ENCODE results near the gene PPP1R15A.
"Not testable (repeated sequence)": the region's sequence is repeated elsewhere in the genome, so short reads cannot be mapped to it uniquely, and the experiment has no call there.

The PPP1R15A gene

GRCh38 chr19:48881741-48882657 is 9.8 kb downstream of the PPP1R15A start:
- DNase-seq: peak; percentile 62

- DNase-seq: peak; percentile 44
Measured at GRCh38 chr19:48883726-48884125, 11.5 kb downstream of the PPP1R15A start.

- DNase-seq: no peak
Measured at GRCh38 chr19:48887861-48888612, 15.8 kb downstream of the PPP1R15A start.

- not testable (repeated sequence) for DNase-seq
Measured at GRCh38 chr19:48889496-48889895, 17.3 kb downstream of the PPP1R15A start.

- no peak for DNase-seq
Measured at GRCh38 chr19:48890551-48890950, 18.3 kb downstream of the PPP1R15A start.

GRCh38 chr19:48895226-48895625 is 23.0 kb downstream of the PPP1R15A start:
- no peak for DNase-seq

- peak; percentile 59 for DNase-seq
Measured at GRCh38 chr19:48896191-48896720, 24.0 kb downstream of the PPP1R15A start.

- no peak for DNase-seq
Measured at GRCh38 chr19:48897181-48897580, 25.0 kb downstream of the PPP1R15A start.

- DNase-seq: not testable (repeated sequence)
Measured at GRCh38 chr19:48899386-48899749, 27.1 kb downstream of the PPP1R15A start.

- peak; percentile 99 for DNase-seq
Measured at GRCh38 chr19:48899781-48900476, 27.7 kb downstream of the PPP1R15A start, which contains the start of gene NUCB1. TSS of gene NUCB1 (plus strand) at chr19:48900312. CDS start at chr19:48900797, 485 bp downstream.

GRCh38 chr19:48900477-48901406 is 28.5 kb downstream of the PPP1R15A start:
- DNase-seq: peak; percentile 55

GRCh38 chr19:48902291-48902690 is 30.1 kb downstream of the PPP1R15A start:
- not testable (repeated sequence) for DNase-seq

- DNase-seq: not testable (repeated sequence)
Measured at GRCh38 chr19:48903788-48904187, 31.6 kb downstream of the PPP1R15A start.

- no peak for DNase-seq
Measured at GRCh38 chr19:48905664-48906063, 33.4 kb downstream of the PPP1R15A start.

- no peak for DNase-seq
Measured at GRCh38 chr19:48906324-48906723, 34.1 kb downstream of the PPP1R15A start.

- no peak for DNase-seq
Measured at GRCh38 chr19:48907671-48908070, 35.5 kb downstream of the PPP1R15A start.

- DNase-seq: not testable (repeated sequence)
Measured at GRCh38 chr19:48909424-48910077, 37.3 kb downstream of the PPP1R15A start.

GRCh38 chr19:48910803-48911202 is 38.6 kb downstream of the PPP1R15A start:
- DNase-seq: no peak

GRCh38 chr19:48913114-48913889 is 41.1 kb downstream of the PPP1R15A start:
- peak; percentile 41 for DNase-seq

GRCh38 chr19:48914181-48914580 is 42.0 kb downstream of the PPP1R15A start:
- no peak for DNase-seq
